ENCODE results near the gene ZSCAN29.
"Not testable (repeated sequence)": the region's sequence is repeated elsewhere in the genome, so short reads cannot be mapped to it uniquely, and the experiment has no call there.

The ZSCAN29 gene

DNA sequence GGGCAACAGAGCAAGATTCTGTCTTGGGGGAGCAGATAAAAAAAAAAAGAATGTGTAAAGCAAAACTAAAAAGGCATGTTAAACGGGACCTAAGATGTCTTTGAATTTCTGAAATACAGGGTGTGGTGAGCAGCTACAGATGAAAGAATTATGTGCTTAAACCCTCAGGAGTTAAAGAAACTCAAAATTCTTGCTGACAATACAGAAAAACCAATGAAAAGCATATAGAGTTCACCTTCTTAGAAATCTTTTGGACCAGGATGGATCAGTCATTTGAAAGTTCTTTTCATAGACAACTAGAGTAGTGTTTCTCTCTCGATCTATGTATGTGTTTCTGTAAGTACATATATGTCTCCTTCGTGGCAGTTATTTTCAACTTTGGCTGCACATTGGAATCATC lies 31.4 kb upstream of the ZSCAN29 start:
- Histone ChIP-seq H3K36me3 (ENCODE audit: control insufficient read depth in 5 of 5, insufficient read depth in 5 of 5, low read length in 5 of 5) (peaks cover 45 to 90% (median 77%) of the 10 kb centered on the region in 5 donors), H3K4me1 (ENCODE audit: control insufficient read depth in 5 of 5, insufficient read depth in 5 of 5, low read length in 5 of 5) (no peaks in the 10 kb centered on the region), H3K27ac (ENCODE audit: low read depth, low read length) (no peak overlapping the region), H3K27me3 (ENCODE audit: control insufficient read depth in 5 of 5, insufficient read depth in 4 of 5, low read length in 5 of 5) (no peaks in the 10 kb centered on the region), H3K9me3 (ENCODE audit: control insufficient read depth in 5 of 5, low read length in 5 of 5) (no peaks in the 10 kb centered on the region), H3K4me3 (ENCODE audit: low read depth in 1 of 5, low read length in 5 of 5) (no peak overlapping the region), H3K9ac (ENCODE audit: low read length in 5 of 5) (no peak overlapping the region)

DNA sequence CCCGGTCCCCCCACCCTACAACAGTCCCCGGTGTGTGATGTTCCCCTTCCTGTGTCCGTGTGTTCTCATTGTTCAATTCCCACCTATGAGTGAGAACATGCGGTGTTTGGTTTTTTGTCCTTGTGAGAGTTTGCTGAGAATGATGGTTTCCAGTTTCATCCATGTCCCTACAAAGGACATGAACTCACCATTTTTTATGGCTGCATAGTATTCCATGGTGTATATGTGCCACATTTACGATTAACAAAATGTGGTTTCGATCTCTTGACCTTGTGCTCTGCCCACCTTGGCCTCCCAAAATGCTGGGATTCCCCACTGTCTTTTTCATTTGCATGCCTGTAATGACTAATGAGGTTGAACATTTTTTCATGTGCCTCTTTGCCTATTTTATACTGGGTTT lies 22.7 kb upstream of the ZSCAN29 start:
- H3K27ac ChIP-seq (ENCODE audit: low read depth, low read length); H3K4me3 ChIP-seq (ENCODE audit: low read depth in 1 of 5, low read length in 5 of 5): not testable (repeated sequence)
- H3K36me3 ChIP-seq (ENCODE audit: control insufficient read depth in 5 of 5, insufficient read depth in 5 of 5, low read length in 5 of 5): peaks cover 33 to 54% (median 38%) of the 10 kb centered on the region in 5 donors

DNA sequence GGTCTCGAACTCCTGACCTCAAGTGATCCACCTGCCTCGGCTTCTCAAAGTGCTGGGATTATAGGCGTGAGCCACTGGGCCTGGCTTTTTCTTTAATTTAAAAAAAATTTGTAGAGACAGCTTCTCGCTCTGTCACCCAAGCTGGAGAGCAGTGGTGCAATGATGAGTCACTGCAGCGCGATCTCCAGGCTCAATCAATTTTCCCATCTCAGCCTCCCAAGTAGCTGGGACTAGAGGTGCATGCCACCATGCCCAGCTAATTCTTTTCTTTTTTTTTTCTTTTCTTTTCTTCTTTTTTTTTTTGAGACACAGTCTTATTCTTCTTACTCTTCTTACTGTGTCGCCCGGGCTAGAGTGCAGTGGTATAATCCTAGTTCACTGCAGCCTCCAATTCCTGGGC lies 19.9 kb upstream of the ZSCAN29 start:
- Histone ChIP-seq H3K9me3 (ENCODE audit: control insufficient read depth in 5 of 5, low read length in 5 of 5) (no peaks in the 10 kb centered on the region), H3K27ac (ENCODE audit: low read depth, low read length) (no peak overlapping the region), H3K4me1 (ENCODE audit: control insufficient read depth in 5 of 5, insufficient read depth in 5 of 5, low read length in 5 of 5) (no peaks in the 10 kb centered on the region), H3K27me3 (ENCODE audit: control insufficient read depth in 5 of 5, insufficient read depth in 4 of 5, low read length in 5 of 5) (no peaks in the 10 kb centered on the region), H3K36me3 (ENCODE audit: control insufficient read depth in 5 of 5, insufficient read depth in 5 of 5, low read length in 5 of 5) (peaks cover 17 to 46% (median 31%) of the 10 kb centered on the region in 5 donors), H3K4me3 (ENCODE audit: low read depth in 1 of 5, low read length in 5 of 5) (no peak overlapping the region), H3K9ac (ENCODE audit: low read length in 5 of 5) (no peak overlapping the region)

More for the DNA sequence above, 22.7 kb upstream of the ZSCAN29 start:
- H3K9me3 ChIP-seq (ENCODE audit: control insufficient read depth in 5 of 5, low read length in 5 of 5); H3K4me1 ChIP-seq (ENCODE audit: control insufficient read depth in 5 of 5, insufficient read depth in 5 of 5, low read length in 5 of 5); H3K9ac ChIP-seq (ENCODE audit: low read length in 5 of 5); H3K27me3 ChIP-seq (ENCODE audit: control insufficient read depth in 5 of 5, insufficient read depth in 4 of 5, low read length in 5 of 5): not testable (repeated sequence)

DNA sequence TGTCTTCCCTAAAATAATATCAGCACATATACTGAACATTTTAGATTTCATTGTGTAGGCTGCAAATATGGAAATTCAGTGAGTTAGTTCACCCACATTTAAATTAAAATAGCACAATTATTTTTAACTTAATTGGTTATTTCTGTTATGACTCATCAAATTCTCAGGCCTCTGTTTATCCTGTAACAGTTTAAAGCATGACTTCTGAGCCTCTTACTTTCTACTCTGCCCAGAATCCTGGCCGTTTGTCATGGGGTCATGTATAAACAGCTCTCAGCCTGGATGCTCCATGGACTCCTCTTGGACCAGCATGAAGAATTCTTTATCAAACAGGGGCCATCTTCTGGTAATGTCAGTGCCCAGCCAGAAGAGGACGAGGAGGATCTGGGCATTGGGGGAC lies 12.2 kb upstream of the ZSCAN29 start:
- H3K4me1 ChIP-seq (ENCODE audit: control insufficient read depth in 5 of 5, insufficient read depth in 5 of 5, low read length in 5 of 5): no peaks in the 10 kb centered on the region
- no peak overlapping the region for H3K4me3 ChIP-seq (ENCODE audit: low read depth in 1 of 5, low read length in 5 of 5)
- no peaks in the 10 kb centered on the region for H3K27me3 ChIP-seq (ENCODE audit: control insufficient read depth in 5 of 5, insufficient read depth in 4 of 5, low read length in 5 of 5)
- H3K36me3 ChIP-seq (ENCODE audit: control insufficient read depth in 5 of 5, insufficient read depth in 5 of 5, low read length in 5 of 5): peaks cover 28 to 71% (median 52%) of the 10 kb centered on the region in 5 donors
- no peak overlapping the region for H3K27ac ChIP-seq (ENCODE audit: low read depth, low read length)
- H3K9me3 ChIP-seq (ENCODE audit: control insufficient read depth in 5 of 5, low read length in 5 of 5): no peaks in the 10 kb centered on the region
- no peak overlapping the region for H3K9ac ChIP-seq (ENCODE audit: low read length in 5 of 5)

DNA sequence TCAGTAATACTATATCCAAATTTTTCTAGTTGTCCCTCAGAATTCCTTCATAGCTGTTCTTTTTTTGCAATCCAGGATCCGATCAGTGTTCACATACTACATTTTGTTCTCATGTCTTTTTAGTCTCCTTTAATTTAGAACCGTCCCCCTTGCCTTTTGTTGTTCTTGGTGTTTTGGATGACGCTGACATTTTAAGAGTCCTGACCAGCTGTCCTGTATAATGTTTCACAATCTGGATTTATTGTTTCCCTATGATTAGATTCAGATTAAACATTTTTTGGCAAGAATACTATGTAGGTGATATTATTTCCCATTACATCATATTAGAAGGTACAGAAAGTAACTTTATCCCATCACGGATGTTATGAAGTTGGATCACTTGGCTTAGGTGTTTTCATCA lies 11.5 kb upstream of the ZSCAN29 start:
- Histone ChIP-seq H3K9me3 (ENCODE audit: control insufficient read depth in 5 of 5, low read length in 5 of 5) (no peaks in the 10 kb centered on the region), H3K36me3 (ENCODE audit: control insufficient read depth in 5 of 5, insufficient read depth in 5 of 5, low read length in 5 of 5) (peaks cover 34 to 65% (median 47%) of the 10 kb centered on the region in 5 donors), H3K4me3 (ENCODE audit: low read depth in 1 of 5, low read length in 5 of 5) (no peak overlapping the region), H3K9ac (ENCODE audit: low read length in 5 of 5) (no peak overlapping the region), H3K27ac (ENCODE audit: low read depth, low read length) (no peak overlapping the region), H3K27me3 (ENCODE audit: control insufficient read depth in 5 of 5, insufficient read depth in 4 of 5, low read length in 5 of 5) (no peaks in the 10 kb centered on the region), H3K4me1 (ENCODE audit: control insufficient read depth in 5 of 5, insufficient read depth in 5 of 5, low read length in 5 of 5) (no peaks in the 10 kb centered on the region)

DNA sequence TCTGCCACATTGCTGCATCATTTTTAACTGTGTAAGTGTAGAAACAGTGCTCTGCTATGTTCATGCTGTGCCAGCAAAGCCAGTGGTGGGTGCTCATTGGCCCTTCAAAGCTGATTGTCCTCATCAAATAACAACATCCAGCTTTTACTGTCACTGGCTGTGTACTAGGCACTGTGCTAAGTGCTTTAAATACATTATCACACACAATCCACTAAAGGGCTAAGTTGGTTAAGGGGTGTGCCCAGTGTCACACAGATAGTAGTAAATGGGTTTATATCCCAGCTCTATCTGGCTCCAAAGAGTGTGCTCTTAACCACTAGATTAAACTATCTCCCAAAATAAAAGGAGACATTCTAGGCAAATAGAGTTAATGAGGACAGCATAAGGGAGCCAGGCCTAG lies 7.8 kb upstream of the ZSCAN29 start:
- Histone ChIP-seq H3K4me1 (ENCODE audit: control insufficient read depth in 5 of 5, insufficient read depth in 5 of 5, low read length in 5 of 5) (no peaks in the 10 kb centered on the region), H3K9me3 (ENCODE audit: control insufficient read depth in 5 of 5, low read length in 5 of 5) (no peaks in the 10 kb centered on the region), H3K4me3 (ENCODE audit: low read depth in 1 of 5, low read length in 5 of 5) (no peak overlapping the region), H3K36me3 (ENCODE audit: control insufficient read depth in 5 of 5, insufficient read depth in 5 of 5, low read length in 5 of 5) (peaks cover 18 to 39% (median 22%) of the 10 kb centered on the region in 5 donors), H3K27me3 (ENCODE audit: control insufficient read depth in 5 of 5, insufficient read depth in 4 of 5, low read length in 5 of 5) (no peaks in the 10 kb centered on the region), H3K27ac (ENCODE audit: low read depth, low read length) (no peak overlapping the region), H3K9ac (ENCODE audit: low read length in 5 of 5) (no peak overlapping the region)

DNA sequence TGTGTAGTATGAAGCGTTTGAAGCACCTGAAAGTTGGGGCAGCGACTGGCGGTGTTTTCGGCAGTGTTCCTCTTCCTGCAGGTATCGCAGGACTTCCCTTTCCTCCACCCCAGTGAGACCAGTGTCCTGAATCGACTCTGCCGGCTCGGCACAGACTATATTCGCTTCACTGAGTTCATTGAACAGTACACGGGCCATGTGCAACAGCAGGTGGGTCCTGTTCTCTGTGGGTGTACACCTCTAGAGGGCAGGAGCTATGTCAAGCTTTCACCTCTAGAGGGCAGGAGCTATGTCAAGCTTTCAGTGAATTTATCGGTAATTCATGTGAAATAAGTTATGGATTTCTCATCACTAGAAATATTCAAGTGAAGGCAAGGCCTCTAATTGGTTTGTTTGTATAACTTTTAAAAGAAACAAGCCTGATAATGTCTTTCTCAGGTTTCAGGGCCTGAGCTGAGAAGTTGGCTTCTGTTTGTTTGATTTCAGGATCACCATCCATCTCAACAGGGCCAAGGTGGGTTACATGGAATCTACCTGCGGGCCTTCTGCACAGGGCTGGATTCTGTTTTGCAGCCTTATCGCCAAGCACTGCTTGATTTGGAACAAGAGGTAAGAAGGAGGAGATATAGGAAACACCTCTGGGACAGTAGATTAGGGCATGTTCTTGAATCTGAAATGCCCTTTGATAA lies 5.3 kb upstream of the ZSCAN29 start:
- peaks cover 9 to 22% (median 12%) of the 10 kb centered on the region in 5 donors for H3K36me3 ChIP-seq (ENCODE audit: control insufficient read depth in 5 of 5, insufficient read depth in 5 of 5, low read length in 5 of 5)
- no peak overlapping the region for H3K27ac ChIP-seq (ENCODE audit: low read depth, low read length)
- H3K4me1 ChIP-seq (ENCODE audit: control insufficient read depth in 5 of 5, insufficient read depth in 5 of 5, low read length in 5 of 5): peaks cover 0 to 15% (median 12%) of the 10 kb centered on the region in 5 donors
- no peak overlapping the region for H3K9ac ChIP-seq (ENCODE audit: low read length in 5 of 5)
- H3K27me3 ChIP-seq (ENCODE audit: control insufficient read depth in 5 of 5, insufficient read depth in 4 of 5, low read length in 5 of 5): no peaks in the 10 kb centered on the region
- no peak overlapping the region for H3K4me3 ChIP-seq (ENCODE audit: low read depth in 1 of 5, low read length in 5 of 5)
- no peaks in the 10 kb centered on the region for H3K9me3 ChIP-seq (ENCODE audit: control insufficient read depth in 5 of 5, low read length in 5 of 5)

DNA sequence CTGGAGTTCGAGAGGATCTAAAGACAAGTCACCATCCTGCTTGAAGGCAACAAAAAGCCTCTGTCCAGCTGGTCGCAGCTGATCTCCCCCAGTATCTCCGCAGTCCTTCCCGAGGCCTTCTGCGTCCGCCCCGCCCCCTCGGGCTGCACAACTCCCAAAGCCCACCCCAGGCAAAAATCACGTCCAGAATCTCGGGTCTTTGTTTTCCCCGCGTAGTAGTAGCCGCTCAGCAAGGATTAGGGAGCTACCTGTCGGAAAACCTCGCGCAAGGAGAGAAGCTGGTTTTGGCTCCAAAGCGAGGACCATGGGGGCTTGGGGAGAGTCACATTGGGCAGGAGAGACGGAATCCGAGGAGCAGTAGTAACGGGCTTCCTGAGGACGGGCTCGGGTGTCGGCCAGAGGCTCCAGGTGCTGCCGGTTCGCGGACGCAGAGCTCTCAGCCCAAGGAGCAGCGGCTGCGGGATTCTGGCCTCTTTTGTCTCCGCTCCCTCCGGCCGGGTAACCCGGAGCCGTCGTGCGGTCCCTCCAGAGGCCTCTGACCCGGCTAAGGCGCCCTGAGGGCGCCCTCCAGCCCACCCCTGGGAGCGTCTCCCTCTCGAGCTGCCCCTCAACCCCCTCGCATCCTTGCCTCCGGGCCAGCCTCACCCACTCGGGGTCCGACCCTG lies 401 bp downstream of the ZSCAN29 start:
- H3K36me3 ChIP-seq (ENCODE audit: control insufficient read depth in 5 of 5, insufficient read depth in 5 of 5, low read length in 5 of 5): peaks cover 5 to 22% (median 18%) of the 10 kb centered on the region in 5 donors
- H3K4me1 ChIP-seq (ENCODE audit: control insufficient read depth in 5 of 5, insufficient read depth in 5 of 5, low read length in 5 of 5): peaks cover 6 to 36% (median 31%) of the 10 kb centered on the region in 5 donors
- peak overlapping the region; percentile 85 to 98 (median 96) for H3K4me3 ChIP-seq (ENCODE audit: low read depth in 1 of 5, low read length in 5 of 5)
- peaks cover 0 to 4% (median 0%) of the 10 kb centered on the region in 5 donors for H3K9me3 ChIP-seq (ENCODE audit: control insufficient read depth in 5 of 5, low read length in 5 of 5)
- peak overlapping the region; percentile 81 to 96 (median 87) for H3K9ac ChIP-seq (ENCODE audit: low read length in 5 of 5)
- H3K27me3 ChIP-seq (ENCODE audit: control insufficient read depth in 5 of 5, insufficient read depth in 4 of 5, low read length in 5 of 5): no peaks in the 10 kb centered on the region
- peak overlapping the region; percentile 54 for H3K27ac ChIP-seq (ENCODE audit: low read depth, low read length)

DNA sequence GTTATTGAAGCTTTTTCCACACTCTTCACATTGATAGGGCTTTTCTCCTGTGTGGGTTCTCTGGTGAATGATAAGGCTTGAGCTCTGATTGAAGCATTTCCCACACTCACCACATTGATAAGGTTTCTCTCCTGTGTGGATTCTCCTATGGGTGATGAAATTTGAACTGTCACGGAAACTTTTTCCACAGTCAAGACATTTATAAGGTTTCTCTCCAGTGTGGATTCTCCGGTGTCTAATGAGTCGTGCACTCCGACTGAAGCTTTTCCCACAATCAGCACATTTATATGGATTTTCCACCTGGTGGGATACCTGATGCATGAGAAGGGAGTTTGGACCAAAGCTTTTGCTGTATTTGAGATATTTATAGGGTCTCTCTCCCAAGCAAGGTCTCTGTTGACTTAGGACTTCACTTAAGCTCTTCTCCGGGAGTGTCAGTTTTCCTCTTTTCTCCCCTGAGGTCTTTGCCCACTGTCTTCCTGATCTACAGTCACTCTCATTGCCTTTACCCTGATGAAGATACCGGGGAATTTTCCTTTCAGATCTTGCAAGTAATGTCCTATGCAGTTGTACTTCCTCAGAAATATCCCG lies 9.4 kb downstream of the ZSCAN29 start:
- Histone ChIP-seq H3K27me3 (ENCODE audit: control insufficient read depth in 5 of 5, insufficient read depth in 4 of 5, low read length in 5 of 5) (no peaks in the 10 kb centered on the region), H3K9me3 (ENCODE audit: control insufficient read depth in 5 of 5, low read length in 5 of 5) (peaks cover 23 to 61% (median 56%) of the 10 kb centered on the region in 5 donors), H3K27ac (ENCODE audit: low read depth, low read length) (no peak overlapping the region), H3K4me1 (ENCODE audit: control insufficient read depth in 5 of 5, insufficient read depth in 5 of 5, low read length in 5 of 5) (no peaks in the 10 kb centered on the region), H3K4me3 (ENCODE audit: low read depth in 1 of 5, low read length in 5 of 5) (peak overlapping the region; percentile 20 to 55 (median 33)), H3K9ac (ENCODE audit: low read length in 5 of 5) (no peak overlapping the region), H3K36me3 (ENCODE audit: control insufficient read depth in 5 of 5, insufficient read depth in 5 of 5, low read length in 5 of 5) (peaks cover 47 to 66% (median 60%) of the 10 kb centered on the region in 5 donors)

DNA sequence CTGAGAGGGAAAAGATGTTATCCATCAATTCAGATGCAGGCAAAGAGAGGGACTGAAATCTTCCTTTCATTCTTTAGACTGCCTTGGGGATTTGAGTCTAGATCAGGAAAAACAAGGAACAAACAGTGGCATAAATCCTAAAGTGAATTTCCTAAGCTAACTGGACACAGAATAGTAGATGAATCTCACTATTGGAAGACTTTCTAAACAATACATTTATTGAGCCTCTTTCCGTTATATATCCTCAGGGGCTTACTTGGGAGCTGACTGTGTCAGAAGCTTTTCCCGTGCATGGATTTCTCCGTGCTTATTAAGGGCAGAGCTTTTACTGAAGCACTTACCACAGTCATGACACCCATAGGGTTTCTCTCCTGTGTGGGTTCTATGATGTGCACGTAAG lies 10.0 kb downstream of the ZSCAN29 start:
- Histone ChIP-seq H3K9me3 (ENCODE audit: control insufficient read depth in 5 of 5, low read length in 5 of 5) (peaks cover 23 to 61% (median 53%) of the 10 kb centered on the region in 5 donors), H3K9ac (ENCODE audit: low read length in 5 of 5) (no peak overlapping the region), H3K4me3 (ENCODE audit: low read depth in 1 of 5, low read length in 5 of 5) (peak overlapping the region; percentile 20 to 55 (median 33)), H3K36me3 (ENCODE audit: control insufficient read depth in 5 of 5, insufficient read depth in 5 of 5, low read length in 5 of 5) (peaks cover 42 to 60% (median 59%) of the 10 kb centered on the region in 5 donors), H3K27me3 (ENCODE audit: control insufficient read depth in 5 of 5, insufficient read depth in 4 of 5, low read length in 5 of 5) (no peaks in the 10 kb centered on the region), H3K27ac (ENCODE audit: low read depth, low read length) (no peak overlapping the region), H3K4me1 (ENCODE audit: control insufficient read depth in 5 of 5, insufficient read depth in 5 of 5, low read length in 5 of 5) (no peaks in the 10 kb centered on the region)
